Endothelial cell of umbilical vein (primary cell): Measurements from ENCODE around the gene INPP4B. TPM values are rescaled to one million over a fixed set of nuclear protein-coding genes. Genes with fewer than 3 reads are reported as not detected.

Source experiments
- BruUV-seq: library from RNA; stranded (reverse); fragments of 400-500 nt; replicated peaks from 2 replicates; lab custom pipeline; 2021; lab: Mats Ljungman, UMichigan
- CTCF ChIA-PET: fragments of 300-600, 350-600 bp; sonication (Branson Sonifier 250); formaldehyde crosslinking; loops from one replicate; lab custom pipeline; 2021; ENCODE audit warnings: antibody characterized with exemption, inconsistent platforms; lab: Charles Lee
- POLR2A ChIA-PET: fragments of 300-600, 350-600 bp; sonication (Branson Sonifier 250); formaldehyde crosslinking; loops from one replicate; lab custom pipeline; 2021; ENCODE audit warnings: antibody characterized with exemption, inconsistent platforms; lab: Charles Lee
- DNase-seq: peaks from one replicate; pipeline ENCODE4 v3.0.0-alpha.2; 2011; ENCODE audit warnings: low read depth, low spot score
- FAIRE-seq: peaks from 2 replicates; lab custom pipeline; 2011; peaks lifted over from hg19 to GRCh38; lab: Jason Lieb, UNC
- H2AFZ ChIP-seq: 2 replicates; pipeline ENCODE4 v1.6.0; 2012; ENCODE audit warnings: low read depth, low read length, control low read depth, inconsistent platforms
- H3K27ac ChIP-seq: 2 replicates; pipeline ENCODE4 v1.5.1; 2011; ENCODE audit warnings: low read depth, mild to moderate bottlenecking, control low read depth, low read length, moderate library complexity; ENCODE audit not compliant: insufficient read depth
- H3K27me3 ChIP-seq, 2 experiments: 2 replicates each; pipeline versions ENCODE4 v1.6.0 to v1.6.1; 2011; ENCODE audit warnings: low read length in 2 of 2, mixed read lengths in 1 of 2; ENCODE audit not compliant: control insufficient read depth in 2 of 2, insufficient read depth in 2 of 2
- H3K36me3 ChIP-seq, 2 experiments: 2 replicates in 1 of 2; 3 replicates in 1 of 2; pipeline ENCODE4 v1.5.1; 2011; ENCODE audit warnings: low read length in 2 of 2, mild to moderate bottlenecking in 1 of 2, moderate library complexity in 1 of 2; ENCODE audit not compliant: control insufficient read depth in 2 of 2, insufficient read depth in 2 of 2; ENCODE audit errors: extremely low read depth in 1 of 2
- H3K4me1 ChIP-seq: 3 replicates; pipeline ENCODE4 v1.5.1; 2011; ENCODE audit warnings: mild to moderate bottlenecking, low read length; ENCODE audit not compliant: control insufficient read depth, insufficient read depth; ENCODE audit errors: extremely low read depth
- H3K4me2 ChIP-seq: 2 replicates; pipeline ENCODE4 v1.6.1; 2011; ENCODE audit warnings: low read length, control low read depth, mixed read lengths; ENCODE audit not compliant: insufficient read depth
- H3K4me3 ChIP-seq, 3 experiments: fragments of 200-600 bp in 1 of 3; sonication (generic), shearing (Covaris generic) in 1 of 3; replicated peaks in 1 of 3; 2 replicates each; pipeline ENCODE4 v1.5.1; 2011 to 2016; ENCODE audit warnings: control low read depth in 3 of 3, low read length in 3 of 3, mild to moderate bottlenecking in 2 of 3, inconsistent platforms in 1 of 3, low read depth in 1 of 3, moderate library complexity in 1 of 3; ENCODE audit not compliant: insufficient read depth in 1 of 3
- H3K79me2 ChIP-seq: 2 replicates; pipeline ENCODE4 v1.6.0; 2012; ENCODE audit warnings: low read length, inconsistent platforms; ENCODE audit not compliant: control insufficient read depth, insufficient read depth
- H3K9ac ChIP-seq: replicated peaks from 2 replicates; pipeline ENCODE3; 2011; ENCODE audit warnings: low read length, control low read depth; ENCODE audit not compliant: insufficient read depth; ENCODE audit errors: extremely low read depth
- H3K9me1 ChIP-seq: replicated peaks from 3 replicates; pipeline ENCODE4 v1.6.0; 2011; ENCODE audit warnings: mild to moderate bottlenecking, low read length; ENCODE audit not compliant: control insufficient read depth, insufficient read depth; ENCODE audit errors: extremely low read depth
- H3K9me3 ChIP-seq: replicated peaks from 2 replicates; pipeline ENCODE4 v1.5.1; 2012; ENCODE audit warnings: low read length, inconsistent platforms; ENCODE audit not compliant: control insufficient read depth, insufficient read depth
- H4K20me1 ChIP-seq: replicated peaks from 2 replicates; pipeline ENCODE3; 2011; ENCODE audit warnings: mild to moderate bottlenecking, low read length; ENCODE audit not compliant: control insufficient read depth, insufficient read depth; ENCODE audit errors: extremely low read depth
- CTCF ChIP-seq, 2 donors: IDR thresholded peaks; 1 replicate in 1 of 2; 2 replicates in 1 of 2; pipeline ENCODE4 v1.5.1; 2011; ENCODE audit warnings: low read length in 2 of 2, mild to moderate bottlenecking in 2 of 2, moderate library complexity in 2 of 2, control low read depth in 1 of 2, inconsistent platforms in 1 of 2, low read depth in 1 of 2; ENCODE audit not compliant: insufficient read depth in 1 of 2; ENCODE audit errors: extremely low read depth in 1 of 2
- EZH2 ChIP-seq: IDR thresholded peaks from 2 replicates; pipeline ENCODE4 v1.6.1; 2012; ENCODE audit warnings: borderline replicate concordance, low read depth, mild to moderate bottlenecking, moderate library complexity, low read length, inconsistent platforms; ENCODE audit not compliant: severe bottlenecking
- FOS ChIP-seq: IDR thresholded peaks from 2 replicates; pipeline ENCODE4 v1.6.1; 2011; ENCODE audit warnings: mild to moderate bottlenecking, low read length, moderate library complexity, borderline replicate concordance; ENCODE audit not compliant: insufficient read depth
- JUN ChIP-seq: IDR thresholded peaks from 2 replicates; pipeline ENCODE4 v1.6.1; 2011; ENCODE audit warnings: borderline replicate concordance, low read depth; ENCODE audit not compliant: insufficient read length, insufficient read depth
- MAX ChIP-seq: IDR thresholded peaks from 2 replicates; pipeline ENCODE4 v1.6.1; 2011; ENCODE audit not compliant: insufficient read depth, insufficient read length
- MYC ChIP-seq: IDR thresholded peaks from one replicate; pipeline ENCODE4 v1.6.1; 2011; ENCODE audit warnings: mild to moderate bottlenecking, low read depth, low read length
- POLR2A ChIP-seq: IDR thresholded peaks from 2 replicates; pipeline ENCODE4 v1.6.1; 2012; ENCODE audit warnings: low read depth, mild to moderate bottlenecking, control low read depth, low read length
- POLR2AphosphoS5 ChIP-seq: IDR thresholded peaks from 2 replicates; pipeline ENCODE4 v1.6.1; 2012; ENCODE audit warnings: low read depth, mild to moderate bottlenecking, control low read depth, low read length, moderate library complexity; ENCODE audit not compliant: insufficient read depth
- dilution Hi-C: fragments of 300-500 bp; cut with MboI; formaldehyde crosslinking; loops from one replicate; pipeline ENCODE4 v1.15.0; 2019; ENCODE audit warnings: low sequenced_read_pairs; ENCODE audit not compliant: extremely low pct_ligation_motif_present
- intact Hi-C: fragments of 100-400 bp; cut with micrococcal nuclease; formaldehyde crosslinking; loops from one replicate; pipeline ENCODE4 v1.10.0; 2022
- polyA plus RNA-seq, 4 experiments: library from polyadenylated mRNA; depleted of rRNA in 3 of 4; stranded (reverse) in 3 of 4; unstranded in 1 of 4; fragments of >200 nt; gene quantifications; 2 replicates each; pipeline versions ENCODE4 v1.2.1 to v1.2.3, GENCODE V29; 2011 to 2012; ENCODE audit warnings: missing spikeins in 1 of 4
- total RNA-seq: library from RNA; stranded (reverse); gene quantifications from 2 replicates; pipeline ENCODE4 v1.2.3, GENCODE V29; 2021

INPP4B gene
- total and polyA plus RNA-seq, 2 donors (not counting 3 experiments of a cell fraction or from before 2014, with no cell fraction given): 0.41 to 3.1 TPM

GRCh38 chr4:142130666-142131065 lies 715.4 kb downstream of the INPP4B start:
- CTCF ChIA-PET: interaction anchor here (0.9 kb wide), 1 partner anchor 719 kb away, joined by 3 read pairs; no protein-coding TSS in a partner anchor
- H3K36me3 ChIP-seq: no peaks in the 10 kb centered on the region
- no peak for FAIRE-seq
- H3K9me3 ChIP-seq: no peaks in the 10 kb centered on the region
- no peaks in the 10 kb centered on the region for H4K20me1 ChIP-seq
- dilution Hi-C loops: no loop called here
- intact Hi-C loops: no loop called here
- BruUV-seq: no TSS peak
- no peaks in the 10 kb centered on the region for H3K27me3 ChIP-seq
- H3K9ac ChIP-seq: no peak overlapping the region
- TF ChIP-seq MAX: no peak
- TF ChIP-seq MYC: no peak
- TF ChIP-seq JUN: no peak
- no peak for TF ChIP-seq FOS
- TF ChIP-seq POLR2AphosphoS5: no peak
- TF ChIP-seq EZH2: no peak
- no peak for TF ChIP-seq CTCF (IDR thresholded peaks at IDR 0.05; ENCODE audit: extremely low read depth in 1 of 2, insufficient read depth in 1 of 2, low read depth in 1 of 2, low read length in 2 of 2)
- no peak for TF ChIP-seq POLR2A
- POLR2A ChIA-PET: no interaction called here
- no peaks in the 10 kb centered on the region for H3K9me1 ChIP-seq
- H3K27ac ChIP-seq: no peak overlapping the region
- H2AFZ ChIP-seq: no peak overlapping the region
- peak; percentile 64 for DNase-seq
- no peak overlapping the region for H3K4me2 ChIP-seq
- peaks cover 24% of the 10 kb centered on the region for H3K4me1 ChIP-seq
- no peak overlapping the region for H3K4me3 ChIP-seq
- H3K79me2 ChIP-seq: no peaks in the 10 kb centered on the region
